HepG2 (cell line): ENCODE measurements around the gene SOSTDC1. TPM values are rescaled to one million over a fixed set of nuclear protein-coding genes. Genes with fewer than 3 reads are reported as not detected.

Experiments used
- CAMTA2 ChIP-seq: sonication (generic); formaldehyde crosslinking; IDR thresholded peaks from 2 replicates; pipeline ENCODE4 v1.4.0; 2020; ENCODE audit warnings: mild to moderate bottlenecking, missing genetic modification reagents, borderline replicate concordance
- CEBPG ChIP-seq: IDR thresholded peaks from 2 replicates; pipeline ENCODE4 v1.6.1; 2016
- MAFK ChIP-seq, 2 experiments: IDR thresholded peaks in 1 of 2; conservative IDR thresholded peaks in 1 of 2; 2 replicates each; pipeline ENCODE4 v1.6.1; 2011; ENCODE audit warnings: improper control_type of control experiment in 2 of 2, low read length in 2 of 2
- NR2F6 ChIP-seq, 2 experiments: IDR thresholded peaks; 2 replicates each; pipeline ENCODE4 v1.6.1; 2016; ENCODE audit warnings: antibody characterized with exemption in 1 of 2, mild to moderate bottlenecking in 1 of 2
- RBM22 ChIP-seq: fragments of 200-400 bp; formaldehyde crosslinking; optimal IDR thresholded peaks from 2 replicates; pipeline ENCODE3; 2017; ENCODE audit warnings: mild to moderate bottlenecking, low read length, moderate library complexity
- SIN3A ChIP-seq: IDR thresholded peaks from 2 replicates; pipeline ENCODE4 v1.6.1; 2011; ENCODE audit warnings: low read depth, mild to moderate bottlenecking, control low read depth, low read length, borderline replicate concordance
- ZNF138 ChIP-seq: sonication (generic); formaldehyde crosslinking; IDR thresholded peaks from 2 replicates; pipeline ENCODE4 v1.5.0; 2020; ENCODE audit warnings: mild to moderate bottlenecking, low read depth, missing genetic modification reagents
- ZNF234 ChIP-seq: sonication (generic); formaldehyde crosslinking; conservative IDR thresholded peaks from 2 replicates; pipeline ENCODE4 v1.5.1; 2020; ENCODE audit warnings: mild to moderate bottlenecking, missing genetic modification reagents
- ZNF333 ChIP-seq: sonication (generic); formaldehyde crosslinking; IDR thresholded peaks from 2 replicates; pipeline ENCODE4 v1.4.0; 2020; ENCODE audit warnings: mild to moderate bottlenecking, missing genetic modification reagents, borderline replicate concordance
- polyA plus RNA-seq, 8 experiments: library from polyadenylated mRNA; depleted of rRNA in 3 of 8; stranded (reverse) in 7 of 8; unstranded in 1 of 8; fragments of >200 nt; fragmentation: Illumina TruSeq in 4 of 8; extraction: Trizol in 4 of 8; gene quantifications; 2 replicates each; pipeline versions ENCODE4 v1.2.1 to v1.2.3, GENCODE V29; 2011 to 2016; ENCODE audit warnings: low read depth in 4 of 8, missing spikeins in 1 of 8, mixed read lengths in 1 of 8; ENCODE audit not compliant: insufficient read depth in 1 of 8
- total RNA-seq, 5 experiments: library from RNA; depleted of rRNA; stranded (reverse); fragments of >200 nt; fragmentation: Illumina TruSeq; extraction: Trizol; gene quantifications; 2 replicates each; pipeline ENCODE4 v1.2.3, GENCODE V29; 2016; ENCODE audit warnings: low read depth in 1 of 5
- TF ChIP-seq, protein P1 (sequence below): sonication (generic); formaldehyde crosslinking; conservative IDR thresholded peaks from 2 replicates; pipeline ENCODE4 v1.8.1; 2023; ENCODE audit warnings: missing genetic modification reagents
- TF ChIP-seq, protein P2 (sequence below): sonication (generic); formaldehyde crosslinking; IDR thresholded peaks from 2 replicates; pipeline ENCODE4; 2020; ENCODE audit warnings: missing genetic modification reagents, mild to moderate bottlenecking, borderline replicate concordance
- TF ChIP-seq, protein P3 (sequence below): sonication (generic); formaldehyde crosslinking; IDR thresholded peaks from 2 replicates; pipeline ENCODE4 v1.8.0; 2022; ENCODE audit warnings: mild to moderate bottlenecking, missing genetic modification reagents
- TF ChIP-seq, protein P4 (sequence below): sonication (generic); formaldehyde crosslinking; IDR thresholded peaks from 2 replicates; pipeline ENCODE4 v1.4.0; 2020; ENCODE audit warnings: mild to moderate bottlenecking, missing genetic modification reagents
- TF ChIP-seq, protein P5 (sequence below): sonication (generic); formaldehyde crosslinking; IDR thresholded peaks from one replicate; pipeline ENCODE4 v1.5.1; 2020; ENCODE audit warnings: mild to moderate bottlenecking, missing genetic modification reagents; ENCODE audit errors: not compliant biosample characterization

Gene SOSTDC1
- total and polyA plus RNA-seq, 2 of the 13 experiments (the other 11 are each of a cell fraction or from before 2014, with no cell fraction given) = not detected

DNA sequence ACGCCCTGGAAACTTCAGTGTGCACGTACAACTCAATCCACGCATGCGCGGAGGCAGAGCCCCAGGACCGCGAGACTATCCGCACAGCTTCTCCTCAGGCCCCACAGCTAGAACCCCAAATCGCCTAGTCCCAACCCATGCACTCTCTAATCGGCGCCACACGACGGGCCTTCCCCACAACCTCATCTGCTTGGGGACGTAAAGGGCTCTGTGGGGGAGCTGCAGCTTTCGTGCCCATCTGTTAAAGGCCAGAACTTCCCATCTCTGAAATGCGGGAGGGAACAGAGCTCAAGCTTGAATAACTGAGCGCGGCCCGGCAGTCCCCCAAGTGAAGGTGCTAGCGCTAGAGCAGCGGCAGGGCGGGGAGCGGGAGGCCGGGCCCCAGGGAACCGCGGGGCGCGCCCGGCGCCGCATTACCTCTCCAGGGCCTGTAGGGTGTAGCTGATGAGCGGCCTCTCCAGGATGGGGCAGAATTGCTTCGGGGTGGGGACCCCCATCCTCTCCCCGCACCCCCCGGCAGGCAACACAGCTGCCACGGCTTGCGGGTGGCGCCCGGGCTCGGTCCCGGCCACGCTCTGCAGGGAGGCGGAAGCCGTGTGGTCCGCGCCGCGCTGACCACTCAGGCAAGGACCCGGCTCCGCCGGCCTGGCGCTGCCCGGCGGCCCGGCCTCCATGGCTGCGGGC, 44.7 kb downstream of the SOSTDC1 start (continued):
- TF ChIP-seq MAFK (conservative IDR thresholded peaks at IDR 0.05 in 1 of 2, IDR thresholded peaks at IDR 0.05 in 1 of 2; ENCODE audit: low read length in 2 of 2) = no peak
- TF ChIP-seq ZNF333 = peak; percentile 72; the same call in 1 of the 2 replicates
- no peak for TF ChIP-seq SIN3A
- TF ChIP-seq, protein P1, sequence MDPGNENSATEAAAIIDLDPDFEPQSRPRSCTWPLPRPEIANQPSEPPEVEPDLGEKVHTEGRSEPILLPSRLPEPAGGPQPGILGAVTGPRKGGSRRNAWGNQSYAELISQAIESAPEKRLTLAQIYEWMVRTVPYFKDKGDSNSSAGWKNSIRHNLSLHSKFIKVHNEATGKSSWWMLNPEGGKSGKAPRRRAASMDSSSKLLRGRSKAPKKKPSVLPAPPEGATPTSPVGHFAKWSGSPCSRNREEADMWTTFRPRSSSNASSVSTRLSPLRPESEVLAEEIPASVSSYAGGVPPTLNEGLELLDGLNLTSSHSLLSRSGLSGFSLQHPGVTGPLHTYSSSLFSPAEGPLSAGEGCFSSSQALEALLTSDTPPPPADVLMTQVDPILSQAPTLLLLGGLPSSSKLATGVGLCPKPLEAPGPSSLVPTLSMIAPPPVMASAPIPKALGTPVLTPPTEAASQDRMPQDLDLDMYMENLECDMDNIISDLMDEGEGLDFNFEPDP = no peak
- TF ChIP-seq, protein P2, sequence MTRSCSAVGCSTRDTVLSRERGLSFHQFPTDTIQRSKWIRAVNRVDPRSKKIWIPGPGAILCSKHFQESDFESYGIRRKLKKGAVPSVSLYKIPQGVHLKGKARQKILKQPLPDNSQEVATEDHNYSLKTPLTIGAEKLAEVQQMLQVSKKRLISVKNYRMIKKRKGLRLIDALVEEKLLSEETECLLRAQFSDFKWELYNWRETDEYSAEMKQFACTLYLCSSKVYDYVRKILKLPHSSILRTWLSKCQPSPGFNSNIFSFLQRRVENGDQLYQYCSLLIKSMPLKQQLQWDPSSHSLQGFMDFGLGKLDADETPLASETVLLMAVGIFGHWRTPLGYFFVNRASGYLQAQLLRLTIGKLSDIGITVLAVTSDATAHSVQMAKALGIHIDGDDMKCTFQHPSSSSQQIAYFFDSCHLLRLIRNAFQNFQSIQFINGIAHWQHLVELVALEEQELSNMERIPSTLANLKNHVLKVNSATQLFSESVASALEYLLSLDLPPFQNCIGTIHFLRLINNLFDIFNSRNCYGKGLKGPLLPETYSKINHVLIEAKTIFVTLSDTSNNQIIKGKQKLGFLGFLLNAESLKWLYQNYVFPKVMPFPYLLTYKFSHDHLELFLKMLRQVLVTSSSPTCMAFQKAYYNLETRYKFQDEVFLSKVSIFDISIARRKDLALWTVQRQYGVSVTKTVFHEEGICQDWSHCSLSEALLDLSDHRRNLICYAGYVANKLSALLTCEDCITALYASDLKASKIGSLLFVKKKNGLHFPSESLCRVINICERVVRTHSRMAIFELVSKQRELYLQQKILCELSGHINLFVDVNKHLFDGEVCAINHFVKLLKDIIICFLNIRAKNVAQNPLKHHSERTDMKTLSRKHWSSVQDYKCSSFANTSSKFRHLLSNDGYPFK (CRISPR knock-in tag) = peak; percentile 57; the same call in 1 of the 2 replicates
- TF ChIP-seq, protein P3, sequence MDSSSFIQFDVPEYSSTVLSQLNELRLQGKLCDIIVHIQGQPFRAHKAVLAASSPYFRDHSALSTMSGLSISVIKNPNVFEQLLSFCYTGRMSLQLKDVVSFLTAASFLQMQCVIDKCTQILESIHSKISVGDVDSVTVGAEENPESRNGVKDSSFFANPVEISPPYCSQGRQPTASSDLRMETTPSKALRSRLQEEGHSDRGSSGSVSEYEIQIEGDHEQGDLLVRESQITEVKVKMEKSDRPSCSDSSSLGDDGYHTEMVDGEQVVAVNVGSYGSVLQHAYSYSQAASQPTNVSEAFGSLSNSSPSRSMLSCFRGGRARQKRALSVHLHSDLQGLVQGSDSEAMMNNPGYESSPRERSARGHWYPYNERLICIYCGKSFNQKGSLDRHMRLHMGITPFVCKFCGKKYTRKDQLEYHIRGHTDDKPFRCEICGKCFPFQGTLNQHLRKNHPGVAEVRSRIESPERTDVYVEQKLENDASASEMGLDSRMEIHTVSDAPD (CRISPR knock-in tag) = no peak
- no peak for TF ChIP-seq RBM22
- TF ChIP-seq ZNF138 = no peak
- TF ChIP-seq, protein P4, sequence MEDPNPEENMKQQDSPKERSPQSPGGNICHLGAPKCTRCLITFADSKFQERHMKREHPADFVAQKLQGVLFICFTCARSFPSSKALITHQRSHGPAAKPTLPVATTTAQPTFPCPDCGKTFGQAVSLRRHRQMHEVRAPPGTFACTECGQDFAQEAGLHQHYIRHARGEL (CRISPR knock-in tag) = no peak
- 0 out of 2 replicates have a peak, but pooled peaks have one; percentile 32 for TF ChIP-seq CAMTA2
- TF ChIP-seq, protein P5, sequence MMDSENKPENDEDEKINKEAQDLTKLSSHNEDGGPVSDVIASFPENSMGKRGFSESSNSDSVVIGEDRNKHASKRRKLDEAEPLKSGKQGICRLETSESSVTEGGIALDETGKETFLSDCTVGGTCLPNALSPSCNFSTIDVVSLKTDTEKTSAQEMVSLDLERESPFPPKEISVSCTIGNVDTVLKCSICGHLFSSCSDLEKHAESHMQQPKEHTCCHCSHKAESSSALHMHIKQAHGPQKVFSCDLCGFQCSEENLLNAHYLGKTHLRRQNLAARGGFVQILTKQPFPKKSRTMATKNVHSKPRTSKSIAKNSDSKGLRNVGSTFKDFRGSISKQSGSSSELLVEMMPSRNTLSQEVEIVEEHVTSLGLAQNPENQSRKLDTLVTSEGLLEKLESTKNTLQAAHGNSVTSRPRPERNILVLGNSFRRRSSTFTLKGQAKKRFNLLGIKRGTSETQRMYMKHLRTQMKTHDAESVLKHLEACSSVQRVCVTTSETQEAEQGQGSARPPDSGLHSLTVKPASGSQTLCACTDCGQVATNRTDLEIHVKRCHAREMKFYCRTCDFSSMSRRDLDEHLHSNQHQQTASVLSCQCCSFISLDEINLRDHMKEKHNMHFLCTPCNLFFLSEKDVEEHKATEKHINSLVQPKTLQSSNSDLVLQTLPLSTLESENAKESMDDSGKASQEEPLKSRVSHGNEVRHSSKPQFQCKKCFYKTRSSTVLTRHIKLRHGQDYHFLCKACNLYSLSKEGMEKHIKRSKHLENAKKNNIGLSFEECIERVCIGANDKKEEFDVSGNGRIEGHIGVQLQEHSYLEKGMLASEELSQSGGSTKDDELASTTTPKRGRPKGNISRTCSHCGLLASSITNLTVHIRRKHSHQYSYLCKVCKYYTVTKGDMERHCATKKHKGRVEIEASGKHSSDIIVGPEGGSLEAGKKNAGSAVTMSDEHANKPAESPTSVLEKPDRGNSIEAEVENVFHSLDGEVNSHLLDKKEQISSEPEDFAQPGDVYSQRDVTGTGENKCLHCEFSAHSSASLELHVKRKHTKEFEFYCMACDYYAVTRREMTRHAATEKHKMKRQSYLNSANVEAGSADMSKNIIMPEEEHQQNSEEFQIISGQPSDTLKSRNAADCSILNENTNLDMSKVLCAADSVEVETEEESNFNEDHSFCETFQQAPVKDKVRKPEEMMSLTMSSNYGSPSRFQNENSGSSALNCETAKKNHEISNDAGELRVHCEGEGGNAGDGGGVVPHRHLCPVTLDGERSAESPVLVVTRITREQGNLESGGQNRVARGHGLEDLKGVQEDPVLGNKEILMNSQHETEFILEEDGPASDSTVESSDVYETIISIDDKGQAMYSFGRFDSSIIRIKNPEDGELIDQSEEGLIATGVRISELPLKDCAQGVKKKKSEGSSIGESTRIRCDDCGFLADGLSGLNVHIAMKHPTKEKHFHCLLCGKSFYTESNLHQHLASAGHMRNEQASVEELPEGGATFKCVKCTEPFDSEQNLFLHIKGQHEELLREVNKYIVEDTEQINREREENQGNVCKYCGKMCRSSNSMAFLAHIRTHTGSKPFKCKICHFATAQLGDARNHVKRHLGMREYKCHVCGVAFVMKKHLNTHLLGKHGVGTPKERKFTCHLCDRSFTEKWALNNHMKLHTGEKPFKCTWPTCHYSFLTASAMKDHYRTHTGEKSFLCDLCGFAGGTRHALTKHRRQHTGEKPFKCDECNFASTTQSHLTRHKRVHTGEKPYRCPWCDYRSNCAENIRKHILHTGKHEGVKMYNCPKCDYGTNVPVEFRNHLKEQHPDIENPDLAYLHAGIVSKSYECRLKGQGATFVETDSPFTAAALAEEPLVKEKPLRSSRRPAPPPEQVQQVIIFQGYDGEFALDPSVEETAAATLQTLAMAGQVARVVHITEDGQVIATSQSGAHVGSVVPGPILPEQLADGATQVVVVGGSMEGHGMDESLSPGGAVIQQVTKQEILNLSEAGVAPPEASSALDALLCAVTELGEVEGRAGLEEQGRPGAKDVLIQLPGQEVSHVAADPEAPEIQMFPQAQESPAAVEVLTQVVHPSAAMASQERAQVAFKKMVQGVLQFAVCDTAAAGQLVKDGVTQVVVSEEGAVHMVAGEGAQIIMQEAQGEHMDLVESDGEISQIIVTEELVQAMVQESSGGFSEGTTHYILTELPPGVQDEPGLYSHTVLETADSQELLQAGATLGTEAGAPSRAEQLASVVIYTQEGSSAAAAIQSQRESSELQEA (CRISPR knock-in tag) = no peak
- TF ChIP-seq NR2F6 (IDR thresholded peaks at IDR 0.05) = no peak
- no peak for TF ChIP-seq NR2F6 (CRISPR knock-in tag; IDR thresholded peaks at IDR 0.05)
- TF ChIP-seq ZNF234 = no peak
- TF ChIP-seq CEBPG (CRISPR knock-in tag) = no peak
